ENCODE results near the gene EYS.

The EYS gene

DNA sequence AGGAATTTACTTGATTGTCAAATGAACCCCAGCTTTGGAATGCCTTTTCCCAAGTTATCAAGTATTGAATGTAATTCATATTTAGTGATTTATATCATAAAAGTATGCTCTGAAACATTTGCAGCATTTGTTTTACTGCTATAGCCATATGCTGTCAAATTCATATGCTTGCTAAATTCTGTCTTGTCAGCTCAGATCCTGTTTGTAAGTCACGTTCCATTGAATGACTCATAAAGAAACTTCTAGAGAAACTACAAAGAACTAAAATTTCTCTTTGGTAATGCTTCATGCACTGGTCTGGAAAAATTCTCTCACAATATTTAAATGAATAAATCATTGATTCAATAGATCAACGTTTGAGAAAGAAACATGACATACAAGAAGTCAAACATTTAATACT lies 1625.6 kb downstream of the EYS start:
- Histone ChIP-seq H3K36me3 (ENCODE audit: insufficient read depth, low read length) (no peaks in the 10 kb centered on the region), H3K27me3 (ENCODE audit: control insufficient read depth, insufficient read depth, low read length) (no peaks in the 10 kb centered on the region), H3K9me3 (replicated peaks; ENCODE audit: low read length) (no peaks in the 10 kb centered on the region), H3K4me1 (ENCODE audit: control insufficient read depth, insufficient read depth, low read length) (no peaks in the 10 kb centered on the region), H3K9ac (ENCODE audit: low read depth, low read length) (no peak overlapping the region), H3K4me2 (ENCODE audit: low read length) (no peak overlapping the region), H3K4me3 (ENCODE audit: low read length) (no peak overlapping the region)

DNA sequence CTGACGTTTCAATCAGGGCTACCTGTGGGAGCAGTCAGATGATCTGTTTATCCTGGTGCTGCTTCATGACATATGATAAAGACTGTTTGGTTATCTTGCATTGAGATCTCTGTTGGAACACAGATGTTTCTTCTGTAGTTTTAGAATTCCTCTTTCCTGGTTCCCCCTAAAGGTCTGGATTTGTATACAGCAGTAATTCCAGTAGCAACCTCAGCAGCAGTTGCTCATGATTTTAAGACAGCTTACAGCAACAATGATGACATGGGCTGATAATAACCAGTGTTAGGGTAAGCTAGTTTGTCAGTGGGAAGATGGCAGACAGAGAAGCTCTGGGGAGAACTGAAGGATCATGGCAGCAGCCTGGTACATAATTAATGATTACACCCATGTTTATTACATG lies 1632.0 kb downstream of the EYS start:
- Histone ChIP-seq H3K9me3 (replicated peaks; ENCODE audit: low read length) (peaks cover 3% of the 10 kb centered on the region), H3K4me2 (ENCODE audit: low read length) (no peak overlapping the region), H3K4me1 (ENCODE audit: control insufficient read depth, insufficient read depth, low read length) (no peaks in the 10 kb centered on the region), H3K9ac (ENCODE audit: low read depth, low read length) (no peak overlapping the region), H3K27me3 (ENCODE audit: control insufficient read depth, insufficient read depth, low read length) (no peaks in the 10 kb centered on the region), H3K4me3 (ENCODE audit: low read length) (no peak overlapping the region), H3K36me3 (ENCODE audit: insufficient read depth, low read length) (no peaks in the 10 kb centered on the region)

DNA sequence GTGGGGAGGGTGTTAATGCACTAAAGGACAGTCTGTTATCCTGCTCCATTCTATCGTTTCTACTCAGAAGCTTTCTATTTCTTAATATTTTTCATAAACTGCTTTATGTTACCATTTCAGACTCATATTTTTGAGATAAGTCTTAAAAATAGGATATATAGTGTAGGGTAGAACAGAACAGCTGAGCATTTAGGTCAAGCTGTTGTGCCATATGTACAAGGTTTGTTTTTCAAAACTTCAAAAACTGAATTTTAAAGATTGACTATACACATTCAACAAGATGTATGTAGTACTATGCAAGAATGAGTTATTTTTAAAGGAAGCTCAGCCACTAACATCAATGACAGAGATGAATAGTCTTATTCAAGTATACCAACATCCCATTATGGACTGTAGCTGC lies 1634.3 kb downstream of the EYS start:
- Histone ChIP-seq H3K9me3 (replicated peaks; ENCODE audit: low read length) (peaks cover 3% of the 10 kb centered on the region), H3K4me1 (ENCODE audit: control insufficient read depth, insufficient read depth, low read length) (no peaks in the 10 kb centered on the region), H3K36me3 (ENCODE audit: insufficient read depth, low read length) (no peaks in the 10 kb centered on the region), H3K27me3 (ENCODE audit: control insufficient read depth, insufficient read depth, low read length) (no peaks in the 10 kb centered on the region), H3K4me2 (ENCODE audit: low read length) (no peak overlapping the region), H3K9ac (ENCODE audit: low read depth, low read length) (no peak overlapping the region), H3K4me3 (ENCODE audit: low read length) (no peak overlapping the region)

DNA sequence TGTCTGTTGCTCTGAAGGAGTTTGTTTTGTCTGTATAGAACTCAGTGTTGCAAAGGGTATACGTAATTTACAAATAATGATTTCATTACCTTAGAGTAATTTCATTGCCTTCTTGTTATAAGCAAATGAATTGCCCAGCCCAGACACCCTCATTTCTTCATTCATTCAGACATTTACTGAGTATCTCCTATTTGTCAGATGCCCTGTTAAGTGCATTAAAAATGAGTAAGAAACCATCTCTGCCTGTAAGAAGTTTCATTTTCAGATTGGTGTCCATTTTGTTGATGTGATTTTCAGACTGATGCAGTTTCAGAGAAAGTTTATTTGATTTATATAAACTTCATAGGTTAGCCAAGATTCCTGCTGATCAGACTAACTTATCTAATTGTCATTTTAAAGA lies 1642.1 kb downstream of the EYS start:
- H3K9me3 ChIP-seq (replicated peaks; ENCODE audit: low read length) = no peaks in the 10 kb centered on the region
- no peaks in the 10 kb centered on the region for H3K36me3 ChIP-seq (ENCODE audit: insufficient read depth, low read length)
- H3K4me1 ChIP-seq (ENCODE audit: control insufficient read depth, insufficient read depth, low read length) = no peaks in the 10 kb centered on the region
- no peak overlapping the region for H3K9ac ChIP-seq (ENCODE audit: low read depth, low read length)
- no peak overlapping the region for H3K4me3 ChIP-seq (ENCODE audit: low read length)
- H3K27me3 ChIP-seq (ENCODE audit: control insufficient read depth, insufficient read depth, low read length) = no peaks in the 10 kb centered on the region
- no peak overlapping the region for H3K4me2 ChIP-seq (ENCODE audit: low read length)

DNA sequence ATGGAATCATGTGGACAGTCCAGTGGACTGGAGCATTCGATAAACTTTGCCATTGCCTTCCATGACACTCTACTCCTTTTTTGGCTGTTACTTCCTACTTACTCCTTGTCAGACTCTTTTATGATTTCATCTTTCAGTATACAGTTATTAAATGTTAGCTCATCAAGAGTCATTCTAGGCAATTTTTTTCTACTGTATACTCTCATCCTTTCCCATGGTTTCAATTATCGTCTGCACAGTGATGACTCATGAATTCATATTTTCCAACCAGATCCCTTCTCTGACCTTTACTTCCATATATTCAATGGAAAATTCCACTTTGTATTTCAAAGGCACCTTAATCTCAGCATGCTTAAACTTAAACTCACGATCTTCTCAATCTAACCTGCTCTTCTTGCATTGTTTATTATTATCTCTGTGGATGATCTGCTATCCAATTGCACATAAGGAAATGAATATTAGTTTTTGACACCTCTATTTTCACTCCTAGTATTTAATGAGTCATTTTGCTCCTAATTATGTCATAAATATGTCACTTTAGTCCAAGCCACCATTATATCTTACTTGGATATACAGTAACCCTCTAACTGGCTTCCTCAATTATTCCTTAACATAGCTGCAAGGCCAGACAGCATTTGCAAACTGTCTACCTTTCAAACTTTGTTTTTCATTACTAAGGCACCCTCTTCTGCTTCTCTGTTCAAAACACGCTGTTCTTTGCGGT lies 1643.9 kb downstream of the EYS start:
- Histone ChIP-seq H3K9ac (ENCODE audit: low read depth, low read length) (no peak overlapping the region), H3K4me2 (ENCODE audit: low read length) (no peak overlapping the region), H3K4me3 (ENCODE audit: low read length) (no peak overlapping the region), H3K4me1 (ENCODE audit: control insufficient read depth, insufficient read depth, low read length) (no peaks in the 10 kb centered on the region), H3K27me3 (ENCODE audit: control insufficient read depth, insufficient read depth, low read length) (no peaks in the 10 kb centered on the region), H3K36me3 (ENCODE audit: insufficient read depth, low read length) (no peaks in the 10 kb centered on the region), H3K9me3 (replicated peaks; ENCODE audit: low read length) (no peaks in the 10 kb centered on the region)

DNA sequence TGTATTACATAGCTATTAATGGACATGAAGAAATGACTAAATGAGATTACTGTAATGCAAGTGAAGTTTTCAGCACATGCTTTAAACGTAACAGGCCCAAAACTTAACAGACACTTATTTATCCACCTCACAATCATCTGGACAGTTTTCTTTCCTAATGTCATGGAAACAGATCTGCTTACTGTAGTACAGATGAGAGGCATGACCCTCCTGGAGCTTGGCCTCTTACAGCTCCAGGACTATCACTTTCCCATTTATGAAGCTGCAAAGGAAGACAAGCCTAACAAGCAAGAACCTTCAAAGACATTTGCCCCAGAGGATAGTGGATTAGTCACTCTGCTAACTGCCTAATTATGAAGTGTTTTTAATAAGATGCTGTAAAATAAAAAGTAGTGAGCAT lies 1652.2 kb downstream of the EYS start:
- H3K9ac ChIP-seq (ENCODE audit: low read depth, low read length) = no peak overlapping the region

DNA sequence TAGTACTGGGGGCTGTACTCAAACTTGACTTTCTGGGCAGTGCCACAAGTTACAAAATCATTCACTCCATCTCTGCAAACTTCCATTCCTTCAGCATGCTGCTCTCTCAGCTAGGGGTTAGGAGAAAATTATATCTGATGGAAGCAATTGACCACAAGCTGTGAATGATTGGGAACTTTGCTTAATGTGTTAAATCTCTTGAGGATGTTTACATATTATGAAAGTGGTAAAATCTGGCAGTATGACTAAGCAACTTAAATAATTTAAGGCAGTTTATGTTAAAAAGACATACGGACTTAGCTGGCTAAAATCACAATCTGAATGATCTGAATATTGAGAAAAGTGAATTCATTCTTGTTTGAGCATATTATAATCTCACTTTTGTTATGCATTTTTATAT lies 1656.4 kb downstream of the EYS start:
- no peaks in the 10 kb centered on the region for H3K4me1 ChIP-seq (ENCODE audit: control insufficient read depth, insufficient read depth, low read length)
- no peaks in the 10 kb centered on the region for H3K36me3 ChIP-seq (ENCODE audit: insufficient read depth, low read length)
- H3K4me2 ChIP-seq (ENCODE audit: low read length) = no peak overlapping the region
- H3K9ac ChIP-seq (ENCODE audit: low read depth, low read length) = no peak overlapping the region
- H3K27me3 ChIP-seq (ENCODE audit: control insufficient read depth, insufficient read depth, low read length) = no peaks in the 10 kb centered on the region
- H3K9me3 ChIP-seq (replicated peaks; ENCODE audit: low read length) = no peaks in the 10 kb centered on the region
- no peak overlapping the region for H3K4me3 ChIP-seq (ENCODE audit: low read length)

More for the DNA sequence above, 1652.2 kb downstream of the EYS start:
- Histone ChIP-seq H3K36me3 (ENCODE audit: insufficient read depth, low read length) (no peaks in the 10 kb centered on the region), H3K4me3 (ENCODE audit: low read length) (no peak overlapping the region), H3K4me2 (ENCODE audit: low read length) (no peak overlapping the region), H3K4me1 (ENCODE audit: control insufficient read depth, insufficient read depth, low read length) (no peaks in the 10 kb centered on the region), H3K9me3 (replicated peaks; ENCODE audit: low read length) (no peaks in the 10 kb centered on the region), H3K27me3 (ENCODE audit: control insufficient read depth, insufficient read depth, low read length) (no peaks in the 10 kb centered on the region)

DNA sequence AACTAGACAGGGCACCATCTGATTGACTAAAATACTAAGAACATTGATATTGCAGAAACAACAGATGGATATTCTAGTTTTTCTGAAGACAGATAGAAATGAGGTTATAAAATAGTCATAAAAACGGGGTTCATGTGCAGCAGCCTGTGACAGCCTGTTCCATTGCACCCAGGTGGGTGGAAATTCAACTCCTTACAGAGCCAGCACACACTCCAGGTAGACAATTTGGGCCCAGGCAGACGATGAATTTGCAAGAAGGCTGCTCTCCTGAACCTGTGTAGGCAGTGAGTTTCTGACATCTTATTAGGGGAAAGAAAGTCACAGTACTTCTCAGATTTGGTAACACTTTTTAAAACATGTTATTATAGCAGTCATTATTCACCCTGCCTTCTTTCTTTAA lies 1657.3 kb downstream of the EYS start:
- H3K4me1 ChIP-seq (ENCODE audit: control insufficient read depth, insufficient read depth, low read length) = no peaks in the 10 kb centered on the region
- no peaks in the 10 kb centered on the region for H3K9me3 ChIP-seq (replicated peaks; ENCODE audit: low read length)
- H3K36me3 ChIP-seq (ENCODE audit: insufficient read depth, low read length) = no peaks in the 10 kb centered on the region
- no peak overlapping the region for H3K4me3 ChIP-seq (ENCODE audit: low read length)
- H3K9ac ChIP-seq (ENCODE audit: low read depth, low read length) = no peak overlapping the region
- H3K27me3 ChIP-seq (ENCODE audit: control insufficient read depth, insufficient read depth, low read length) = no peaks in the 10 kb centered on the region
- H3K4me2 ChIP-seq (ENCODE audit: low read length) = no peak overlapping the region

DNA sequence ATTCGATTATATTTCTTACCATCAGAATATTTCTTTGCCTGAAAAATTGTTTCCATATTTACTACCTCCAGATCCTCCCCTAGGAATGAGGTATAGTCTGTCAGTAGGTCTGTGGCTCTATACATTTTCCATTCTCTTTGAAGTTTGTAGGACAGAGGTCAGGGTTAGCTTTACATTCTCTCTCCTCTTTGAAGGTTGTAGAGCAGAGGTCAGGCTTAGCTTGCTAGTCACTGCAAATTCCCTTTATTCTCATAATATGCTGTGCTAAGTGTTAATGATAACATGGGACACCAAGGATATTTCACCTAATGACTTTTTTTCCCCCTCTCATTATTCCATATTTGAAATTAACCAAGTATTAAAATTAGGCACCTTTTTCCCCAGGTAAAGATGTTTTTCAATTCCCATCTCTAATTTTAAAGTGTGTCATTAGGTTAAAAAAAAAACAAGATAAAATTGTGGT lies 1660.2 kb downstream of the EYS start:
- Histone ChIP-seq H3K4me1 (ENCODE audit: control insufficient read depth, insufficient read depth, low read length) (no peaks in the 10 kb centered on the region), H3K36me3 (ENCODE audit: insufficient read depth, low read length) (no peaks in the 10 kb centered on the region), H3K4me2 (ENCODE audit: low read length) (no peak overlapping the region), H3K9me3 (replicated peaks; ENCODE audit: low read length) (no peaks in the 10 kb centered on the region), H3K4me3 (ENCODE audit: low read length) (no peak overlapping the region), H3K27me3 (ENCODE audit: control insufficient read depth, insufficient read depth, low read length) (no peaks in the 10 kb centered on the region), H3K9ac (ENCODE audit: low read depth, low read length) (no peak overlapping the region)

DNA sequence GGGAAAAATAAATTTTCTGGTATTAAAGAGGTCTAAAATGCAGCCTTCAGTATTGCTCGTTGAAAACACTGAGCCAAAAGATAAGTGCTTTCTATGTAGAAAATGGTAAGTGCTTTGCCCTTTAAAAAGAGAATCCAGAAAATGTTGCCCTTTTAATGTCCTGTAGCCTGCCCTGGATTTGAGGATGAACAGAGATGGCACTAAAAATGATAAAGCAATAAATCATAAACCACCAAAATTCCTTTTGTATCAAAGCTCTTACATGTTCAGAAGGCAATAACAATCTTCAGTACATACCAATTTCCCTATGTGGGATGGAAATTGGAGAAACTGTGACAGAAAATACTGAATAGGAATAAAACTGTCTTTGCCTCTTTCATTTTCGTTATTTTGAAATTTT lies 1665.7 kb downstream of the EYS start:
- no peaks in the 10 kb centered on the region for H3K9me3 ChIP-seq (replicated peaks; ENCODE audit: low read length)
- no peak overlapping the region for H3K4me3 ChIP-seq (ENCODE audit: low read length)
- H3K27me3 ChIP-seq (ENCODE audit: control insufficient read depth, insufficient read depth, low read length) = no peaks in the 10 kb centered on the region
- no peaks in the 10 kb centered on the region for H3K4me1 ChIP-seq (ENCODE audit: control insufficient read depth, insufficient read depth, low read length)
- H3K4me2 ChIP-seq (ENCODE audit: low read length) = no peak overlapping the region
- H3K9ac ChIP-seq (ENCODE audit: low read depth, low read length) = no peak overlapping the region
- no peaks in the 10 kb centered on the region for H3K36me3 ChIP-seq (ENCODE audit: insufficient read depth, low read length)

DNA sequence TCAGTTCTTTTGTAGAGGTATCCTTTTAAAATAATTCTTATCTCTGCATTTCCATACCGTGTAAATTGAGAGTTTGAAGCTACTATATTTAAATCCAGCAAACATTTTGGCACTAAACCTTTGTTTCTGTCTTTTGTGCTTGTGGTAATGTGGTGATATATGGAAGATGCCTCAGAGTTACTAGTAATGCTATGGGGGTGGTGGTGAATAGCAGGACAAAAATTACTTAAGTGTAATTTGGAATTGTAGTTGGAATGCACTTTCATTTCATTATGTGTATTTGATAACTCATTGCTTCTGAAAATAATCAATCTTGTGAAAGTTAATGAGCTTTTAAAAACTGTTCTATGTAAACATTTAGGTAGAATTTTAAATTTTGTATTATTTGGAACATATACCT lies 1666.9 kb downstream of the EYS start:
- Histone ChIP-seq H3K9me3 (replicated peaks; ENCODE audit: low read length) (no peaks in the 10 kb centered on the region), H3K4me2 (ENCODE audit: low read length) (no peak overlapping the region), H3K27me3 (ENCODE audit: control insufficient read depth, insufficient read depth, low read length) (no peaks in the 10 kb centered on the region), H3K4me3 (ENCODE audit: low read length) (no peak overlapping the region), H3K36me3 (ENCODE audit: insufficient read depth, low read length) (no peaks in the 10 kb centered on the region), H3K4me1 (ENCODE audit: control insufficient read depth, insufficient read depth, low read length) (no peaks in the 10 kb centered on the region), H3K9ac (ENCODE audit: low read depth, low read length) (no peak overlapping the region)

DNA sequence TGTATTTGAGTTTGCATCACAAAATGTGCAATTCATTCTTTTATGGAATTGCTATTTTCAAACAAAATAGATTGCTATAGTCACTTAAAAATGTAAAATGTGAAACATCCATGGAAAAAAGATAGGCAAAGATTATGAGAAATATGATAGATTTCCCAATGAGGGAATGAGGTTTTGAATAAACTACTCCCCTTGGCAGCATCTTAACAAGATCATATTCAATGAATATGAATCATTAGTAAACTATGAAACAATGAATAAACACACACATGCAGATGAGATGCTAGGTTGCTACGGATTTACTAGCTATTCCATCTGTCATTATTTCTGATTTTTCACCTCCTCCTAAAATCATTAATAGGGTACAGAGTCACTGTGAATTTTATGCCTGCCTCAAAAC lies 1669.6 kb downstream of the EYS start:
- Histone ChIP-seq H3K36me3 (ENCODE audit: insufficient read depth, low read length) (no peaks in the 10 kb centered on the region), H3K27me3 (ENCODE audit: control insufficient read depth, insufficient read depth, low read length) (no peaks in the 10 kb centered on the region), H3K4me1 (ENCODE audit: control insufficient read depth, insufficient read depth, low read length) (no peaks in the 10 kb centered on the region), H3K9ac (ENCODE audit: low read depth, low read length) (no peak overlapping the region), H3K9me3 (replicated peaks; ENCODE audit: low read length) (no peaks in the 10 kb centered on the region), H3K4me3 (ENCODE audit: low read length) (no peak overlapping the region), H3K4me2 (ENCODE audit: low read length) (no peak overlapping the region)

Data from skeletal muscle satellite cell (primary cell).